ENCODE measurements around the gene SORCS3.

SORCS3 gene

GRCh38 chr10:105148921-105149320 lies 507.8 kb downstream of the SORCS3 start:
- Mint-ChIP-seq H3K4me1 (ENCODE audit: low read depth) (no peaks in the 10 kb centered on the region), H3K9me3 (no peaks in the 10 kb centered on the region), H3K36me3 (ENCODE audit: low read depth) (no peaks in the 10 kb centered on the region), H3K27me3 (no peaks in the 10 kb centered on the region), H3K27ac (no peak overlapping the region), H3K4me3 (no peak overlapping the region)

GRCh38 chr10:105149371-105149891 lies 508.3 kb downstream of the SORCS3 start:
- H3K36me3 Mint-ChIP-seq (ENCODE audit: low read depth) = no peaks in the 10 kb centered on the region
- no peak overlapping the region for H3K4me3 Mint-ChIP-seq
- H3K9me3 Mint-ChIP-seq = no peaks in the 10 kb centered on the region
- no peak overlapping the region for H3K27ac Mint-ChIP-seq
- no peaks in the 10 kb centered on the region for H3K27me3 Mint-ChIP-seq
- no peaks in the 10 kb centered on the region for H3K4me1 Mint-ChIP-seq (ENCODE audit: low read depth)

GRCh38 chr10:105150259-105150880 lies 509.3 kb downstream of the SORCS3 start:
- peaks cover 3% of the 10 kb centered on the region for H3K9me3 Mint-ChIP-seq

GRCh38 chr10:105154736-105155135 lies 513.6 kb downstream of the SORCS3 start:
- H3K27ac Mint-ChIP-seq = no peak overlapping the region
- H3K9me3 Mint-ChIP-seq = peaks cover 3% of the 10 kb centered on the region
- no peaks in the 10 kb centered on the region for H3K4me1 Mint-ChIP-seq (ENCODE audit: low read depth)
- H3K4me3 Mint-ChIP-seq = no peak overlapping the region
- H3K36me3 Mint-ChIP-seq (ENCODE audit: low read depth) = no peaks in the 10 kb centered on the region
- H3K27me3 Mint-ChIP-seq = no peaks in the 10 kb centered on the region

More at GRCh38 chr10:105150259-105150880, 509.3 kb downstream of the SORCS3 start:
- no peaks in the 10 kb centered on the region for H3K27me3 Mint-ChIP-seq
- no peaks in the 10 kb centered on the region for H3K4me1 Mint-ChIP-seq (ENCODE audit: low read depth)
- H3K36me3 Mint-ChIP-seq (ENCODE audit: low read depth) = no peaks in the 10 kb centered on the region
- no peak overlapping the region for H3K27ac Mint-ChIP-seq
- no peak overlapping the region for H3K4me3 Mint-ChIP-seq

- Mint-ChIP-seq H3K27me3 (no peaks in the 10 kb centered on the region), H3K4me1 (ENCODE audit: low read depth) (no peaks in the 10 kb centered on the region), H3K9me3 (peaks cover 3% of the 10 kb centered on the region), H3K36me3 (ENCODE audit: low read depth) (no peaks in the 10 kb centered on the region), H3K4me3 (no peak overlapping the region), H3K27ac (no peak overlapping the region)
Measured at GRCh38 chr10:105159268-105159667, 518.2 kb downstream of the SORCS3 start.

GRCh38 chr10:105161149-105161548 lies 520.1 kb downstream of the SORCS3 start:
- H3K27me3 Mint-ChIP-seq = no peaks in the 10 kb centered on the region

GRCh38 chr10:105161767-105162166 lies 520.7 kb downstream of the SORCS3 start:
- no peak overlapping the region for H3K27ac Mint-ChIP-seq

More at GRCh38 chr10:105161149-105161548, 520.1 kb downstream of the SORCS3 start:
- H3K4me1 Mint-ChIP-seq (ENCODE audit: low read depth) = no peaks in the 10 kb centered on the region
- H3K36me3 Mint-ChIP-seq (ENCODE audit: low read depth) = no peaks in the 10 kb centered on the region
- H3K9me3 Mint-ChIP-seq = no peaks in the 10 kb centered on the region
- H3K4me3 Mint-ChIP-seq = no peak overlapping the region
- no peak overlapping the region for H3K27ac Mint-ChIP-seq

GRCh38 chr10:105170521-105170920 lies 529.4 kb downstream of the SORCS3 start:
- H3K4me1 Mint-ChIP-seq (ENCODE audit: low read depth) = no peaks in the 10 kb centered on the region
- peaks cover 7% of the 10 kb centered on the region for H3K9me3 Mint-ChIP-seq
- H3K4me3 Mint-ChIP-seq = no peak overlapping the region
- no peaks in the 10 kb centered on the region for H3K36me3 Mint-ChIP-seq (ENCODE audit: low read depth)
- no peaks in the 10 kb centered on the region for H3K27me3 Mint-ChIP-seq
- no peak overlapping the region for H3K27ac Mint-ChIP-seq

More at GRCh38 chr10:105161767-105162166, 520.7 kb downstream of the SORCS3 start:
- no peak overlapping the region for H3K4me3 Mint-ChIP-seq
- no peaks in the 10 kb centered on the region for H3K4me1 Mint-ChIP-seq (ENCODE audit: low read depth)
- no peaks in the 10 kb centered on the region for H3K27me3 Mint-ChIP-seq
- no peaks in the 10 kb centered on the region for H3K36me3 Mint-ChIP-seq (ENCODE audit: low read depth)
- no peaks in the 10 kb centered on the region for H3K9me3 Mint-ChIP-seq

GRCh38 chr10:105171945-105172344 lies 530.9 kb downstream of the SORCS3 start:
- no peaks in the 10 kb centered on the region for H3K27me3 Mint-ChIP-seq
- no peak overlapping the region for H3K4me3 Mint-ChIP-seq
- no peak overlapping the region for H3K27ac Mint-ChIP-seq
- H3K9me3 Mint-ChIP-seq = peaks cover 7% of the 10 kb centered on the region
- no peaks in the 10 kb centered on the region for H3K4me1 Mint-ChIP-seq (ENCODE audit: low read depth)
- no peaks in the 10 kb centered on the region for H3K36me3 Mint-ChIP-seq (ENCODE audit: low read depth)

GRCh38 chr10:105181626-105182025 lies 540.5 kb downstream of the SORCS3 start:
- H3K9me3 Mint-ChIP-seq = no peaks in the 10 kb centered on the region
- no peak overlapping the region for H3K4me3 Mint-ChIP-seq
- peaks cover 3% of the 10 kb centered on the region for H3K27me3 Mint-ChIP-seq
- H3K27ac Mint-ChIP-seq = no peak overlapping the region
- no peaks in the 10 kb centered on the region for H3K4me1 Mint-ChIP-seq (ENCODE audit: low read depth)
- H3K36me3 Mint-ChIP-seq (ENCODE audit: low read depth) = no peaks in the 10 kb centered on the region

GRCh38 chr10:105183536-105183935 lies 542.4 kb downstream of the SORCS3 start:
- peaks cover 3% of the 10 kb centered on the region for H3K27me3 Mint-ChIP-seq
- no peaks in the 10 kb centered on the region for H3K9me3 Mint-ChIP-seq
- no peak overlapping the region for H3K27ac Mint-ChIP-seq
- no peaks in the 10 kb centered on the region for H3K36me3 Mint-ChIP-seq (ENCODE audit: low read depth)
- H3K4me3 Mint-ChIP-seq = no peak overlapping the region
- no peaks in the 10 kb centered on the region for H3K4me1 Mint-ChIP-seq (ENCODE audit: low read depth)

- Mint-ChIP-seq H3K4me3 (no peak overlapping the region), H3K9me3 (no peaks in the 10 kb centered on the region), H3K4me1 (ENCODE audit: low read depth) (no peaks in the 10 kb centered on the region), H3K27ac (no peak overlapping the region), H3K36me3 (ENCODE audit: low read depth) (no peaks in the 10 kb centered on the region), H3K27me3 (peaks cover 3% of the 10 kb centered on the region)
Measured at GRCh38 chr10:105185161-105185560, 544.1 kb downstream of the SORCS3 start.

GRCh38 chr10:105187243-105187642 lies 546.2 kb downstream of the SORCS3 start:
- H3K4me3 Mint-ChIP-seq = no peak overlapping the region
- no peak overlapping the region for H3K27ac Mint-ChIP-seq
- no peaks in the 10 kb centered on the region for H3K27me3 Mint-ChIP-seq
- no peaks in the 10 kb centered on the region for H3K9me3 Mint-ChIP-seq
- H3K4me1 Mint-ChIP-seq (ENCODE audit: low read depth) = no peaks in the 10 kb centered on the region
- H3K36me3 Mint-ChIP-seq (ENCODE audit: low read depth) = no peaks in the 10 kb centered on the region

- no peaks in the 10 kb centered on the region for H3K4me1 Mint-ChIP-seq (ENCODE audit: low read depth)
- H3K27me3 Mint-ChIP-seq = no peaks in the 10 kb centered on the region
- no peak overlapping the region for H3K4me3 Mint-ChIP-seq
- no peak overlapping the region for H3K27ac Mint-ChIP-seq
- H3K36me3 Mint-ChIP-seq (ENCODE audit: low read depth) = no peaks in the 10 kb centered on the region
- no peaks in the 10 kb centered on the region for H3K9me3 Mint-ChIP-seq
Measured at GRCh38 chr10:105188737-105189462, 547.8 kb downstream of the SORCS3 start.

- Mint-ChIP-seq H3K4me1 (ENCODE audit: low read depth) (no peaks in the 10 kb centered on the region), H3K36me3 (ENCODE audit: low read depth) (no peaks in the 10 kb centered on the region)
Measured at GRCh38 chr10:105189463-105189800, 548.3 kb downstream of the SORCS3 start.

More at GRCh38 chr10:105189463-105189800, 548.3 kb downstream of the SORCS3 start:
- Mint-ChIP-seq H3K27me3 (no peaks in the 10 kb centered on the region), H3K27ac (no peak overlapping the region), H3K4me3 (no peak overlapping the region), H3K9me3 (no peaks in the 10 kb centered on the region)
